Endothelial cell of umbilical vein (primary cell): ENCODE results near the gene JSRP1. TPM values are rescaled to one million over a fixed set of nuclear protein-coding genes. Genes with fewer than 3 reads are reported as not detected.

Experiments
- BruUV-seq: library from RNA; stranded (reverse); fragments of 400-500 nt; replicated peaks from 2 replicates; lab custom pipeline; 2021; lab: Mats Ljungman, UMichigan
- CTCF ChIA-PET: fragments of 300-600, 350-600 bp; sonication (Branson Sonifier 250); formaldehyde crosslinking; loops from one replicate; lab custom pipeline; 2021; ENCODE audit warnings: antibody characterized with exemption, inconsistent platforms; lab: Charles Lee
- POLR2A ChIA-PET: fragments of 300-600, 350-600 bp; sonication (Branson Sonifier 250); formaldehyde crosslinking; loops from one replicate; lab custom pipeline; 2021; ENCODE audit warnings: antibody characterized with exemption, inconsistent platforms; lab: Charles Lee
- DNase-seq: peaks from one replicate; pipeline ENCODE4 v3.0.0-alpha.2; 2011; ENCODE audit warnings: low read depth, low spot score
- FAIRE-seq: peaks from 2 replicates; lab custom pipeline; 2011; peaks lifted over from hg19 to GRCh38; lab: Jason Lieb, UNC
- H2AFZ ChIP-seq: 2 replicates; pipeline ENCODE4 v1.6.0; 2012; ENCODE audit warnings: low read depth, low read length, control low read depth, inconsistent platforms
- H3K27ac ChIP-seq: 2 replicates; pipeline ENCODE4 v1.5.1; 2011; ENCODE audit warnings: low read depth, mild to moderate bottlenecking, control low read depth, low read length, moderate library complexity; ENCODE audit not compliant: insufficient read depth
- H3K27me3 ChIP-seq, 2 experiments: 2 replicates each; pipeline versions ENCODE4 v1.6.0 to v1.6.1; 2011; ENCODE audit warnings: low read length in 2 of 2, mixed read lengths in 1 of 2; ENCODE audit not compliant: control insufficient read depth in 2 of 2, insufficient read depth in 2 of 2
- H3K36me3 ChIP-seq, 2 experiments: 2 replicates in 1 of 2; 3 replicates in 1 of 2; pipeline ENCODE4 v1.5.1; 2011; ENCODE audit warnings: low read length in 2 of 2, mild to moderate bottlenecking in 1 of 2, moderate library complexity in 1 of 2; ENCODE audit not compliant: control insufficient read depth in 2 of 2, insufficient read depth in 2 of 2; ENCODE audit errors: extremely low read depth in 1 of 2
- H3K4me1 ChIP-seq: 3 replicates; pipeline ENCODE4 v1.5.1; 2011; ENCODE audit warnings: mild to moderate bottlenecking, low read length; ENCODE audit not compliant: control insufficient read depth, insufficient read depth; ENCODE audit errors: extremely low read depth
- H3K4me2 ChIP-seq: 2 replicates; pipeline ENCODE4 v1.6.1; 2011; ENCODE audit warnings: low read length, control low read depth, mixed read lengths; ENCODE audit not compliant: insufficient read depth
- H3K4me3 ChIP-seq, 3 experiments: fragments of 200-600 bp in 1 of 3; sonication (generic), shearing (Covaris generic) in 1 of 3; replicated peaks in 1 of 3; 2 replicates each; pipeline ENCODE4 v1.5.1; 2011 to 2016; ENCODE audit warnings: control low read depth in 3 of 3, low read length in 3 of 3, mild to moderate bottlenecking in 2 of 3, inconsistent platforms in 1 of 3, low read depth in 1 of 3, moderate library complexity in 1 of 3; ENCODE audit not compliant: insufficient read depth in 1 of 3
- H3K79me2 ChIP-seq: 2 replicates; pipeline ENCODE4 v1.6.0; 2012; ENCODE audit warnings: low read length, inconsistent platforms; ENCODE audit not compliant: control insufficient read depth, insufficient read depth
- H3K9ac ChIP-seq: replicated peaks from 2 replicates; pipeline ENCODE3; 2011; ENCODE audit warnings: low read length, control low read depth; ENCODE audit not compliant: insufficient read depth; ENCODE audit errors: extremely low read depth
- H3K9me1 ChIP-seq: replicated peaks from 3 replicates; pipeline ENCODE4 v1.6.0; 2011; ENCODE audit warnings: mild to moderate bottlenecking, low read length; ENCODE audit not compliant: control insufficient read depth, insufficient read depth; ENCODE audit errors: extremely low read depth
- H3K9me3 ChIP-seq: replicated peaks from 2 replicates; pipeline ENCODE4 v1.5.1; 2012; ENCODE audit warnings: low read length, inconsistent platforms; ENCODE audit not compliant: control insufficient read depth, insufficient read depth
- H4K20me1 ChIP-seq: replicated peaks from 2 replicates; pipeline ENCODE3; 2011; ENCODE audit warnings: mild to moderate bottlenecking, low read length; ENCODE audit not compliant: control insufficient read depth, insufficient read depth; ENCODE audit errors: extremely low read depth
- EZH2 ChIP-seq: IDR thresholded peaks from 2 replicates; pipeline ENCODE4 v1.6.1; 2012; ENCODE audit warnings: borderline replicate concordance, low read depth, mild to moderate bottlenecking, moderate library complexity, low read length, inconsistent platforms; ENCODE audit not compliant: severe bottlenecking
- FOS ChIP-seq: IDR thresholded peaks from 2 replicates; pipeline ENCODE4 v1.6.1; 2011; ENCODE audit warnings: mild to moderate bottlenecking, low read length, moderate library complexity, borderline replicate concordance; ENCODE audit not compliant: insufficient read depth
- JUN ChIP-seq: IDR thresholded peaks from 2 replicates; pipeline ENCODE4 v1.6.1; 2011; ENCODE audit warnings: borderline replicate concordance, low read depth; ENCODE audit not compliant: insufficient read length, insufficient read depth
- POLR2A ChIP-seq: IDR thresholded peaks from 2 replicates; pipeline ENCODE4 v1.6.1; 2012; ENCODE audit warnings: low read depth, mild to moderate bottlenecking, control low read depth, low read length
- POLR2AphosphoS5 ChIP-seq: IDR thresholded peaks from 2 replicates; pipeline ENCODE4 v1.6.1; 2012; ENCODE audit warnings: low read depth, mild to moderate bottlenecking, control low read depth, low read length, moderate library complexity; ENCODE audit not compliant: insufficient read depth
- dilution Hi-C: fragments of 300-500 bp; cut with MboI; formaldehyde crosslinking; loops from one replicate; pipeline ENCODE4 v1.15.0; 2019; ENCODE audit warnings: low sequenced_read_pairs; ENCODE audit not compliant: extremely low pct_ligation_motif_present
- intact Hi-C: fragments of 100-400 bp; cut with micrococcal nuclease; formaldehyde crosslinking; loops from one replicate; pipeline ENCODE4 v1.10.0; 2022
- polyA plus RNA-seq, 4 experiments: library from polyadenylated mRNA; depleted of rRNA in 3 of 4; stranded (reverse) in 3 of 4; unstranded in 1 of 4; fragments of >200 nt; gene quantifications; 2 replicates each; pipeline versions ENCODE4 v1.2.1 to v1.2.3, GENCODE V29; 2011 to 2012; ENCODE audit warnings: missing spikeins in 1 of 4
- total RNA-seq: library from RNA; stranded (reverse); gene quantifications from 2 replicates; pipeline ENCODE4 v1.2.3, GENCODE V29; 2021
- TF ChIP-seq, protein P1 (sequence below): IDR thresholded peaks from 2 replicates; pipeline ENCODE4 v1.6.1; 2011; ENCODE audit not compliant: insufficient read depth, insufficient read length
- TF ChIP-seq, protein P2 (sequence below), 2 donors: IDR thresholded peaks; 1 replicate in 1 of 2; 2 replicates in 1 of 2; pipeline ENCODE4 v1.5.1; 2011; ENCODE audit warnings: low read length in 2 of 2, mild to moderate bottlenecking in 2 of 2, moderate library complexity in 2 of 2, control low read depth in 1 of 2, inconsistent platforms in 1 of 2, low read depth in 1 of 2; ENCODE audit not compliant: insufficient read depth in 1 of 2; ENCODE audit errors: extremely low read depth in 1 of 2

The JSRP1 gene
- total and polyA plus RNA-seq, 2 donors (not counting 3 experiments of a cell fraction or from before 2014, with no cell fraction given): not detected

DNA sequence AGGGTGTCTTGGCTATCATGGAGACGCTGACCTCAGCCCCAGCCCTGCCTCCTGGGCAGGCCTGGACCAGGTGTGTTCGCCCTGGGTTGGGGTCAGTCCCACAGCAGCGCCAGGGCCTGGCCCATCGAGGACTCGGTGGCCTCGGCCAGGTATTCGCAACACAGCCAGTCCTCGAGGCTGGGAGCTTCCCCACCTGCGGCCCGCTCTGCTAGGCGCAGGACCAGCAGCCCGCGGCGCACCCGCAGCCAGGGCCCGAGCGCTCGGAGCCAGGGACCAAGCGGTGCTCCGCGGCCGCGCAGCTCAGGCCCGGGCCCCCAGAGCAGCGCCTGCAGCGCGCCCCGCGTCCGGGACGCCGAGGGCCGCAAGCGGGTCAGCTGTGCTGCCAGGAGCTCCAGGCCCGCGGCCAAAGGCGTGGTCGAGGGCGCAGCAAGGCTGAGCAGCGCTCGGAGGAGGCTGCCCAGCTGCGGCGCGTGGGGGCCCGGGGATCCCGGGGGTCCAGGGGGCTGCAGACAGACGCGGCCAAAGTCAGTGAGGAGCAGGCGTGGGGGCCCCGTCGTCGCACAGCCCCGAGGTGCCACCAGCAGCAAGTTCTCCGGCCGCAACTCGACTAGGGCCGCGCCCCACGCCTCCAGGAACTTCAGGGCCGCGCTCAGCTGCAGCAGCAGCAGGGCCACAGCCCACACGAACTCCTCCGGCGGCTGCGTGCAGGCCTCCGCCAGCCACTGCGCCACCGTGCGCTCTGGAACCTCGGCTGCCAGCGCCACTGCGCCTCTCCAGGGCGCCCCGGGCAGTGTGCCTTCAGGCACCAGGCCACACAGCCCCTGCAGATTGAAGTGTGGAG lies 19.6 kb upstream of the JSRP1 start:
- H3K36me3 ChIP-seq: peaks cover 2 to 18% of the 10 kb centered on the region in 2 experiments
- CTCF ChIA-PET: interaction anchor here (0.7 to 3.2 kb wide), 8 partner anchors 13 to 335 kb away, joined by 3 to 13 read pairs (median 4); partner anchors contain the start of gene PLEKHJ1
- DNase-seq: no peak
- BruUV-seq: no TSS peak
- H3K4me1 ChIP-seq: peaks cover 27% of the 10 kb centered on the region
- no peaks in the 10 kb centered on the region for H4K20me1 ChIP-seq
- peaks cover 33% of the 10 kb centered on the region for H3K79me2 ChIP-seq
- H3K4me2 ChIP-seq: no peak overlapping the region
- H2AFZ ChIP-seq: no peak overlapping the region
- no peaks in the 10 kb centered on the region for H3K27me3 ChIP-seq
- H3K27ac ChIP-seq: no peak overlapping the region
- TF ChIP-seq EZH2 (no peak), POLR2A (peak; percentile 7)
- H3K4me3 ChIP-seq: no peak overlapping the region
- no peak for FAIRE-seq
- dilution Hi-C loops (no loop called here), intact Hi-C loops (loop anchor here (1.0 kb wide), 2 partner anchors 40 to 115 kb away; no protein-coding TSS in a partner anchor)
- H3K9me1 ChIP-seq: no peaks in the 10 kb centered on the region
- no peak overlapping the region for H3K9ac ChIP-seq
- POLR2A ChIA-PET: no interaction called here
- no peaks in the 10 kb centered on the region for H3K9me3 ChIP-seq

DNA sequence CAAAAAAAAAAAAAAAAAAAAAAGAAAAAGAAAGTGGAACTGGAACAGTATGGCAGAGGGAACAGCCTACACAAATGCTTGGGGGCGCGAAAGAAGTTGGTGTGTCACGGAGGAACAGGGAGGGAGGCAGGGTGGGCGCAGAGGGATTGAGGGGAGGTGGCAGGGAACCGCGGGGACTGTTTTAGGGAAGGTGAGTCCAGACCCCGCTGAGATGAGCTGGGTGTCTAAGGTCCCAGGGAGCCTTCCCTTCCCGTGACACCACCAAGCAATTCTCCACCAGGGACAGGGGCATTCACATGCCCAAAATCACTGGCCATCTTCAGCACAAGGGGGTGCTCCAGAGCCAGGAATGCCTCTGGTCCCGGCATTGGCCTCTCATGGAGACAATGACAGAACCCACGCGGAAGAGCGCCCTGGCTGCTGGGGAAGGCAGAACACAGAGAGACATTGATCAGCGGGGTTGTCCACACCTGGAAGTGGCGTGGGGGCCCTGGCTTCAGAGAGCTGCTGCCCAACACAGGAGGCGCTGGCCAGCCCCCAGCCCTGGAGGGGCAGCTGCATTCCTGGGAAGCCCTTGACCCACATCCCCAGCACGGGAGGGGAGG lies 18.8 kb upstream of the JSRP1 start:
- no peak overlapping the region for H3K27ac ChIP-seq
- peaks cover 27% of the 10 kb centered on the region for H3K4me1 ChIP-seq
- dilution Hi-C loops (no loop called here), intact Hi-C loops (loop anchor here (1.0 to 5.0 kb wide), 3 partner anchors 41 to 337 kb away; no protein-coding TSS in a partner anchor)
- H3K4me2 ChIP-seq: no peak overlapping the region
- no peak overlapping the region for H3K4me3 ChIP-seq
- BruUV-seq: no TSS peak
- peak; percentile 86 for FAIRE-seq
- TF ChIP-seq, protein P1, sequence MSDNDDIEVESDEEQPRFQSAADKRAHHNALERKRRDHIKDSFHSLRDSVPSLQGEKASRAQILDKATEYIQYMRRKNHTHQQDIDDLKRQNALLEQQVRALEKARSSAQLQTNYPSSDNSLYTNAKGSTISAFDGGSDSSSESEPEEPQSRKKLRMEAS: no peak
- TF ChIP-seq JUN: no peak
- no peak for TF ChIP-seq FOS
- no peak for TF ChIP-seq POLR2A
- no peak for TF ChIP-seq POLR2AphosphoS5
- no peak for TF ChIP-seq EZH2
- TF ChIP-seq, protein P2, sequence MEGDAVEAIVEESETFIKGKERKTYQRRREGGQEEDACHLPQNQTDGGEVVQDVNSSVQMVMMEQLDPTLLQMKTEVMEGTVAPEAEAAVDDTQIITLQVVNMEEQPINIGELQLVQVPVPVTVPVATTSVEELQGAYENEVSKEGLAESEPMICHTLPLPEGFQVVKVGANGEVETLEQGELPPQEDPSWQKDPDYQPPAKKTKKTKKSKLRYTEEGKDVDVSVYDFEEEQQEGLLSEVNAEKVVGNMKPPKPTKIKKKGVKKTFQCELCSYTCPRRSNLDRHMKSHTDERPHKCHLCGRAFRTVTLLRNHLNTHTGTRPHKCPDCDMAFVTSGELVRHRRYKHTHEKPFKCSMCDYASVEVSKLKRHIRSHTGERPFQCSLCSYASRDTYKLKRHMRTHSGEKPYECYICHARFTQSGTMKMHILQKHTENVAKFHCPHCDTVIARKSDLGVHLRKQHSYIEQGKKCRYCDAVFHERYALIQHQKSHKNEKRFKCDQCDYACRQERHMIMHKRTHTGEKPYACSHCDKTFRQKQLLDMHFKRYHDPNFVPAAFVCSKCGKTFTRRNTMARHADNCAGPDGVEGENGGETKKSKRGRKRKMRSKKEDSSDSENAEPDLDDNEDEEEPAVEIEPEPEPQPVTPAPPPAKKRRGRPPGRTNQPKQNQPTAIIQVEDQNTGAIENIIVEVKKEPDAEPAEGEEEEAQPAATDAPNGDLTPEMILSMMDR (IDR thresholded peaks at IDR 0.05; ENCODE audit: extremely low read depth in 1 of 2, insufficient read depth in 1 of 2, low read depth in 1 of 2, low read length in 2 of 2): peak; percentile 43 to 56
- ChIA-PET POLR2A (no interaction called here), CTCF (interaction anchor here (0.6 to 3.2 kb wide), 13 partner anchors 13 to 327 kb away, joined by 3 to 13 read pairs (median 3); partner anchors contain the start of gene PLEKHJ1)
- no peak overlapping the region for H3K9ac ChIP-seq
- peaks cover 40% of the 10 kb centered on the region for H3K79me2 ChIP-seq
- H3K9me3 ChIP-seq: no peaks in the 10 kb centered on the region
- no peaks in the 10 kb centered on the region for H3K27me3 ChIP-seq
- H4K20me1 ChIP-seq: no peaks in the 10 kb centered on the region
- peak; percentile 60 for DNase-seq
- no peak overlapping the region for H2AFZ ChIP-seq
- H3K9me1 ChIP-seq: no peaks in the 10 kb centered on the region
- peaks cover 2 to 18% of the 10 kb centered on the region in 2 experiments for H3K36me3 ChIP-seq
